CD4-positive, alpha-beta T cell treated with Interleukin-4 for 1 hour (primary cell): ENCODE results near the gene MORN4.
"Not testable (repeated sequence)": the region's sequence is repeated elsewhere in the genome, so short reads cannot be mapped to it uniquely, and the experiment has no call there.

Experiments
- DNase-seq, 2 donors: peaks; one replicate each; pipeline ENCODE4 v3.0.0-alpha.2; 2020 to 2022

MORN4 gene

DNA sequence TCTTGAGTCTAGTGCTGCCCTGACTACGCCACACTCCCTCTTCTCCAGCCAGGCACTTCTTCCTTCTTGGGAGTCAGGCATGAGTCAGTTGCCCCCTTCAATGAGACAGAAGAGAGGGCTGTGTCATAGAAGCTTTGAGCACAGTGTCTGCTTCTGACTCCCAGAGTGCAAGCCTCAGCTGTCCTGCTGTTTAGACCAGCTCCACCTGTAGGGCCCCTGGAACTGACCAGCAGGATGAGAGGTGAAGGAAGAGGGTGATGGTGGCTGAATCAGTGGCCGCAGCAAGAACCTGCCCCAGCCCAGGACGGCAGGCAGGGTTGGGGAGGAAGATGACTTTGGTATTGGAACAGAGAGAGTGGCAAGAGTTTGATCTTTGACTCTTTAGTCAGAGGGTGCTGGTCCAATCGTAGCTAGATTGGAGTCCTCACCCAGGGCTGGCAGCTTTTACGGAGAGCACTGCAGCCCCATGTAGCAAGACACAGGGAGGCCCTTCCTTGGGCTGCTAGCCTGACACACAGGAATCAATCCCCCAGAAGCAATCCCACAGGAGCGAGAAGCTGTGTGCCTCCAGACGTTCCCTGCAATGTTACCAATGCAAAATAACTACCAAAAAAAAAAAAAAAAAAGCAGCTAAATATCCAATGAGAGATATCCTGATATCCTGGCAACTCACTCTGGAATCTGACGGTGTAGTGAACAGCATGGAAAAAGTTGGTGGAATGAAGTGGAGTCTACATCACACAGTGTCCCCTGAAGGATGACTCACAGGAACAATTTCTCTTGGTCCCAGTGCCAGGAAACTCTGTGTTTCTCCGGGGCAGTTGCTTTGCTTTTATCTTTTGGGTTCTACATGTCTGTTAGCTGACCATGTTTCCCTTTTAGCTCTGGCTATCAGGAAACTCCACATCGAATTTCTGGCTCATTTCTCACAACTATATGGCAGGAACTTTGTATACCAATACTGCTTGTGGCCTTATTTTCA is 36.9 kb downstream of the MORN4 start:
- no peak for DNase-seq

DNA sequence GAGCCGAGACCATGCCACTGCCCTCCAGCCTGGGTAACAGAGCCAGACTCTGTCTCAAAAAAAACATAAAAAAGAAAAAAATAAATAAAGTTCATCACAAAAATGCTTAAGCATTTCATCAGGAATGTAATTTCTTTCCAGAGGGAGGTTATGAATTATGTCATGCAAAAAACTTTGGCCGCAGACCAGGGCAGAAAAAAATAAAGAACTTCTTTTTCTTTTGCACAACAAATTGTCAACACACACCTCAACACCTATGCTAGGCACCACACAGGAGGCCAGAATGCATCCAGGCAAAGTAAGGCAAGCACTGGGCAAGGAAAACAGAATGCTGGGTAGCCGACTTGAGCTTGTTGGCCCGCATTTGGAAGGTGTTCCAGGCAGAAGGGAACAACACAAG is 39.9 kb downstream of the MORN4 start:
- DNase-seq: no peak

DNA sequence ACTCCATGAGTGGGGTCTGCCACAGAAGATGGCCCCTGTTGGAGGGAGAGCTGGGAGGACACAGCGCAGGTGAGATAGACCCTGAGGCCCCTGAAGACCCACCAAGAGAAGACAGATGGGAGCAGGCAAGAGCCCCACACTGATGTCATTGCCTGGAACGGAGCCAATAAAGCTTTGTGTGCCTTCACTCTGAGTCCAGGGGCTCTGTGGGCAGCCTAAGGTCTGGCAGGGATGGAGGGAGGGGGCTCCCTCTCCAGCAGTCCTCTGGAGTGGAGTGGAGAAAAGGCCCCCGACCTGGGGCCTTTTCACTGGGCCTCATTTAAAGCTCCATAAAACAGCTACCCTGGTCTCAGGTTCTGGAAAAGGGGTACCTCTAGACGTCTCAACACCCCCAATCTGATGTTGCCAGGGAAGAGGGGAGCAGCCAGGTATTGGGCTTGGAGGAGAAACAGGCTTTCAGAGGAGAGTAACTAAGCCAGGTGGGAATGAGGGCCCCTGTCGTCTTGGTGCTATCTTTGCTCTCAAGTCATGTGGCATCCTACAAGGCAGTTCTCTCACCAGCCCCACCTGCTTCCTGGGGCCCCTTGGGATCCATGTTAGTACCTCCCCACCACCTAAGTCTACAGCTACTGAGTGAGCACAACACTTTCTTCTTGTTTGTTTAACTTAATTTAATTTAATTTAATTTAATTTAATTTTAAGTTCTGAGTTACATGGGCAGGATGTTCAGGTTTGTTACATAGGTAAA is 42.4 kb downstream of the MORN4 start:
- no peak for DNase-seq

DNA sequence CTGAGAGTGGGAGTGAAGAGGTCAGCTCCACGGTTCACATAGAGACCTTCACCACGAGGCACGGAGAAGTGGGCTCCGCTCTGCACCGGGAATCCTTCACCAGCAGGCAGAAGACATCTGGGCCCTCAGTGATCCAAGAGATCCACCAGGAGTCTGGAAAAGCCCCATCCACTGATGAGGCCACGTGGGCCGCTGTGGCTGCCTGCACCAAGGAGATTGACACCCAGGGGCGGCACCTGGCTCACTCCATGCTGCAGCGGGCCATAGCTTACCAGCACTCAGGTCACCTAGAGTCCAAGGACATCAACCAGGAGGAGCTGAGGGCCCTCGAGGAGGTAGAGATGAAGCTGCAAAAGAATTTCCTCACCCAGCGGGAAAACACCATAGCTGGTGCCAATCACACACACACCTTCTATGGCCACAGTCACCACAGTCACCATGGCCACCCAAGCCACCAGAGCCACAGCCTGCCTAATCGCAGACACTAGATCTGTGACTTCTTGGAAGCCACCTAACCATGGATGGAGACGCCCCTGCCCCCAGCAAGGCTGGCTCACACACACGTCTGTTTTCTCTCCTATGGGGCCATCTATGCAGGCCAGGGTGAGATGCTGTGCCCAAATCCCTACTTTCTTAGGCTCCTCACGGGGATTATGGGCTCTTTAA is 43.1 kb downstream of the MORN4 start:
- DNase-seq: peak; percentile 10 to 14

DNA sequence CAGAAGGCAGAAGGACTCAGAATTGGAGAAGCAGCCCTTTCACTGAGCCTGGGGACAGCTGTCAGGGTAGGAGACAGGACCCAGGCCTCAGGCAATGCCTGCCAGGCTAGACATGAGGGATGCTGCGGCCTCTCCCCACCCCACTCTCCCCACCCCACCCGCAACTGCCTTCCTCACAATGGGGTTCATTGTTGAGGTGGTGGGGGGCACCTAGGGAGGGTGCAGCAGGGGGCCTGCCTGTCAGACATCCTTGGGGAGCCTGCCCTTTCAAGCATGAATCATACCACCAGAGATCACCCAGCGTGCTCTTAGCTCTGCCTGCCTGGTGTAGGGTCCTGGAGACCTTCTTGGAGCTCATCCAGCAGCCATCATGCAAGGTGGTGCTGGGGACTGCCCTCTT is 43.8 kb downstream of the MORN4 start, which contains the start of gene C10orf62:
Gene C10orf62, plus strand, starts transcription at position 243 of the 400 bp plus-strand sequence. CDS start 177 bp downstream, outside the sequence.
- no peak for DNase-seq

DNA sequence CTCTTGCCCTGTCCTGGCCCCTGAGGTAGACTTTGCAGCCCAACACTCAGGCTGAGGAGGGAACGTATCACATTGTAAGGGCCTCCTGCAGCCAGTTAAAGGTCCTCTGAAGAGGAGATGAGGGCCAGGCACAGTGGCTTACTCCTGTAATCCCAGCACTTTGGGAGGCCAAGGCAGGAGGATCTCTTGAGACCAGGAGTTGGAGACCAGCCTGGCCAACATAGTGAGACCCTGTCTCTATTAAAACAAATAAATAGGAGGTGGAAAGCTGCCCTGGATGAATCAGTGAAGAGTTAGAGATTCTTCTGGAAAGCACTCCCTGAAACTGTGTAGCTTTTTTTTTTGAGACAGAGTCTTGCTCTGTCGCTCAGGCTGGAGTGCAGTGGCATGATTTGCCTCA is 46.1 kb downstream of the MORN4 start:
- no peak for DNase-seq

DNA sequence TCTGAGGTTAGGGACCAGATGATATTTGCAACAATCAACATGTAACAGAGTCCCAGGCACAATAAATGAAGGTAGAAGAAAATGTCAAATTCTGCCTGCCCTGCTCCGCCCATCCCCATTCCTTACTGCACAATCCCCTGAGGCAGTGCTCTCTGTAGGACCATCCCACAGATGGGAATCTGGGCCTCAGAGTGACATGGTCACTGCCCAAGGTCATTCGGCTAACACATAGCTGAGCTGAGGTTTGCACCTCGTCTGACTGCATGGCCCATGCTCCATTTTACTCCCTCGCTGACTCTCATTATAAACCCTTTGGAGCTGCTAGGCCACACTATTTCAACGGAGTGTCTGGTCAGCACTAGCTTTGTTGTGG is 47.9 kb downstream of the MORN4 start:
- no peak for DNase-seq

DNA sequence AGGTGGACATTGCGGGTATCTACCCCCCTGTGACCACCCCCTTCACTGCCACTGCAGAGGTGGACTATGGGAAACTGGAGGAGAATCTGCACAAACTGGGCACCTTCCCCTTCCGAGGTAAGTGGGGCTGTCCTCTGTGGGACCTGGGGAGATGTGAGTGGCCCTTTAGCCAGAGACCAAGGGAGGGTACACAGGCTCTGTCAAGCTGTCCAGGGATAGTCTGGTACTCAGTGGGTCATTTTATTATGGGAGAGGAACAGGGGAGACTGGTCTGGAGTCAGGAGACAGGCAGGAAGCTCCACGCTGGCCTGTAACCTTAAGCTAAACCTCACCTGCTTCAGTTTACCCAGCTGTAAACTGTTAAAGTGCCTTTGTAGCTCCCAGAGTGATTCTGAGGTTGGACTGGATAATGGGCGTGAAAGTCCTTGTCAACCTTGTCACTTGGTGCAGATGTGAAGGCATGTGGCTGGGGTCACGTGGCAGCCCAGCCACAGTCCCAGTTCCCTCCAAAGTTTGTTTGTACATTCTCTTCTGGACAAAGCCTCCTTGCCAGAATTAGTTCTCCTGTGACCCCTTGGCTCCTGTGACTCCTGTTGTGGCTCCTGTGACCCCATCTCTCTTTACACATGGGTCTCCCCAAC is 48.4 kb downstream of the MORN4 start:
- no peak for DNase-seq

DNA sequence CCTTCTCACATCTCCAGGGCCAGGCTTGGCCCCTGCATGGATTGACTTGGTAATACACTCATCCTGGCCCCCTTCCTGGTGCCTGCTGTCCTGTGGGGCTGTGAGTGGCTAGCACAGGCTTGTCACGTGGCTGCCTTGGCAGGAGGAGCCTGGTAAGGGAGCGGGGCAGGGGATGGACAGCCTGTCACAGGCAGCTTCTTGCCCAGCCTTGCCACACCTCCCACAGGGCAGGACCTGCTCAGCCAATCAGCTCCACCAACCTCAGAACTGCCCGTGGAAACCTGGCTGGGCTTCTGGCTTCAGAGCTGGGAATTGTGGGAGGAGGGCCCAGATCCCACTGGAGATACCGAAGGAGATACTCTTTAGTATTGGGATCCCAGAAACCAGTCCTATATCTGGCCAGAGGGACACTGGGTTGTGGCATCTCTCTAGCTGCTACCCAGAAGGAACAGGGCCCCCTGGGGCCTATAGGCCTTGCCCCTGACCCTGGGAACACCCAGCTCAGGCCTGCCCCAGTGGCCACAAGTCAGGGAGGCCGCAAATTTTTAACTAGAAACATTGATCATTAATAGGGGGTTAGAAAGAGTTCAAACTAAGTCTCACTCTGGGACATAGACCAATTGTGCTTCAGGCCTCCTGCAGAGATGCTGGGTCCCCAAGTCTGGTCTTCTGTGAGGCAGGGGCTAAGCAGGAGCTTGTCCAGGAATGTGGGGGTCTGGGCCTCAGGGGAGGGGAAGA is 49.1 kb downstream of the MORN4 start, which contains the start of gene HOGA1:
Gene HOGA1, plus strand, starts transcription at position 330 of the 738 bp plus-strand sequence. Its CDS starts 315 bp downstream, at position 645.
- DNase-seq: no peak

DNA sequence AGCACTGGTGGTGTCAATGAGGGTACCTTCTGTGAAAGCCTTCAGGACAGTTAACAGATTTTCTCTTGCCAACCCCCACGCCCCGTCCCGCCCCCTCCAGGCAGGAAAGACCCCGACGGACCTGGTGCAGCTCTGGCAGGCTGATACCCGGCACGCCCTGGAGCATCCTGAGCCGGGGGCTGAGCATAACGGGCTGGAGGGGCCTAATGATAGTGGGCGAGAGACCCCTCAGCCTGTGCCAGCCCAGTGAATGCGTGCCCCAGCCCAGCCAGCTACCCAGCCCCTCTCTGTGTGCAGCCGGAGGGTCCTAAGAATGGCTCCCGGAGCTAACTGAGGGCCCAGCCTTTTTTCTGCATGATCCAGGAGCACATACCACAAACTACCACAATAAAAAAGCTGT is 49.8 kb downstream of the MORN4 start:
- DNase-seq: no peak

DNA sequence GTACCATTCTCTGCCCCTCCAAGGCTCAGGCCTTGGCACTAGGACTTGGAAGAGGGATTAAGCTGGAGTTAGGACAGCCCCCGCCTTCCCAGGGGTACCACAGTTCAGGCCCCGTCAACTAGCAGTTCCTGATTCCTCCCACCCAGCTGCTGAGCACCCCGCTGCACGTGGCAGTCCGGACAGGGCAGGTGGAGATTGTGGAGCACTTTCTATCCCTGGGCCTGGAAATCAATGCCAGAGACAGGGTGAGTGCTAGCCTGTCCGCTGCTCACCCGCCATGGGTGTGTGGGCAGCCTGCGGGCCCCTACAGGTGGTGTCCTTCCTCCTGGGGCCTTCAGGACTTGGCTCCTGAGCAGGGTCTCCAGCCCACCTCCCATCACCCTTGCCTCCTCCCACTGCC is 51.1 kb downstream of the MORN4 start:
- DNase-seq: no peak

DNA sequence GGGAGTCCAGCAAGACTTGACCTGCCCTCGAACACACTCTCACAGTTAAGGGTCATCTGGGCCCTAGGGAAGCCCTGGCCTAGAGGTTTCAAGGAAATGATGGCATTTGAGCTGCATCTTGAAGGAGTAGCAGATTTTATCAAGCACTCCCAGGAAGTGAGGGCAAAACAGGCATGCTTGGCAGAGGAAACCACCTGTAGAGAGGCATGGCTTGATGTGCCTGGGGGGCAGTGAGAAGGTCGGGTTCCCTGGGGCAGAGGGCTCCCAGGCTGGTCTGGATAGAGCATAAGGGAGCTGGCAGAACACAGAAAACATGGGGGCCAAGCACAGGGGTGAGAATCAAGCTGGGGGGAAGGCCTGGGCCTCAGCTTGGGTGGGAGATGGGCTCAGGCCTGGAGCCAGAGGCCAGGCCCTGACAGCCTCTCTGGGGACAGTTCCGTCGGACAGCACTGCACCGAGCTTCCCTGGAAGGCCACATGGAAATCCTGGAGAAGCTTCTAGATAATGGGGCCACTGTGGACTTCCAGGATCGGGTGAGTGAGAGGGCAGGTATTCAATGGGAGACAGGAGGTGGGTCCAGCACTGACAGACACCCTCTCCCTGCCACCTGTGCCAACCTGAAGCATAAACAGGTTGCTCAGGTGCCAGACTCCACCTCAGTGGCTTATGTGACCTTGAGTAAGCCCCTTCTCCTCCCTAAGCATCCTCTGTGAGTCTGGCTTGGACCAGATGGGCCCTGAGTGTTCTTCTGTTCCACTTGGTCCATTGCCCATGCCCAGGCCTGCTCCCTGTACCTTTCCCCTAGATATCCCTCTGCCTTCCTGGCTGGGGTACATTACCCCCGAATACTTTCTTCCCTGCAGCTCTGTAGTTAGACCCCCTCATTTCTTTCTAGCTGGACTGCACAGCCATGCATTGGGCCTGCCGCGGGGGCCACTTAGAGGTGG is 52.6 kb downstream of the MORN4 start:
- DNase-seq: no peak

DNA sequence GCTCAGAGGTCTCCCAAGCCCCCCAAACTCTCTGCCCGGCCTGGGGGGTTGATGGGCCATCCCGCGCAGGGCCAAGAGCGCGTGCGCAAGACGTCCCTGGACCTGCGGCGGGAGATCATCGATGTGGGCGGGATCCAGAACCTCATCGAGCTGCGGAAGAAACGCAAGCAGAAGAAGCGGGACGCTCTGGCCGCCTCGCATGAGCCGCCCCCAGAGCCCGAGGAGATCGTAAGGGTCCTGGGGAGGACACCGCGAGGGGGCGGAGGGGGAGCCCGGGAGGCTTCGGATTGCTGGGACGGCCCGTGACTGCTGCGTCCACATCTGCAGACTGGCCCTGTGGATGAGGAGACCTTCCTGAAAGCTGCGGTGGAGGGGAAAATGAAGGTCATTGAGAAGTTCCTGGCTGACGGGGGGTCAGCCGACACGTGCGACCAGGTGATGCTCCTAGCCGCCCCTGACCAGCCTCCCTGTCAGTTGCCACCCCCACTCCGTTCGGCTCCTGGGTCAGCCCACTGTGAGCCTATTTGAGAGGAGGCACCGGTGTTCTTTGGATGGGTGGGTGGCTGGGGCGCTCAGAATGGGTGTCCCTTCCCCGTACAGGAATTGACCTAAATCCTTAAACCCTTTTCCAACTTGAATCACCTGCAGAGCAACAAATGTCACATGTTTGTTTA is 55.0 kb downstream of the MORN4 start:
- DNase-seq: no peak

DNA sequence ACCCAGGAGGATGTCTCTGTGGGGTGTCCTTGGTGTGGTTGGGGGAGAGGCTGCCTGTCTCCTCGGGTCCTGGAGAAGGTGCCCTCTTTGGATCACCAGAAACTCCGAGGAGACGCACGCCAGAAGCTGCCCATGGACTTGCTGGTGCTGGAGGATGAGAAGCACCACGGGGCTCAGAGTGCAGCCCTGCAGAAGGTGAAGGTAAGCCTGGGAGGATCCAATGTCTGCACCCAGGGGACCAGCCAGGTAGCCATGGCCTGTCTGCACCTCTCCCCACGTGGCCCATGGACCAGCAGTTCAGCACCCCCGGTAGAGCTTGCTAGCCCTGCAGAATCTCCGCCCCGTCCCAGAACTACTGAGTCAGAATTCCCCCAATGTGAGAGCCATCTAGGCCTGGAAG is 55.6 kb downstream of the MORN4 start:
- no peak for DNase-seq

DNA sequence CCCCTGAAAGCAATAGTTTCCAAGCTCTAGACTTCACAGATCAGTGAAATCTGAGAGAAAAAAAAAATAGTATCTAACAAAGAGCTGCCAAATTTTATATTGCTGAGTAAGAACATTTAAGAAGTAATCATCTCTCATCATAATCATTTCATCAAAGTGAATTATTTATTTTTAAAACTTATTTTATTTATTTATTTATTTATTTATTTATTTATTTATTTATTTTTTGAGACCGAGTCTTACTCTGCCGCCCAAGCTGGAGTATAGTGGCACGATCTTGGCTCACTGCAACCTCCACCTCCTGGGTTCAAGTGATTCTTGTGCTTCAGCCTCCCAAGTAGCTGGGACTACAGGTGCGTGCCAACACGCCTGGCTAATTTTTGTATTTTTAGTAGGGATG is 56.8 kb downstream of the MORN4 start:
- DNase-seq: not testable (repeated sequence)

DNA sequence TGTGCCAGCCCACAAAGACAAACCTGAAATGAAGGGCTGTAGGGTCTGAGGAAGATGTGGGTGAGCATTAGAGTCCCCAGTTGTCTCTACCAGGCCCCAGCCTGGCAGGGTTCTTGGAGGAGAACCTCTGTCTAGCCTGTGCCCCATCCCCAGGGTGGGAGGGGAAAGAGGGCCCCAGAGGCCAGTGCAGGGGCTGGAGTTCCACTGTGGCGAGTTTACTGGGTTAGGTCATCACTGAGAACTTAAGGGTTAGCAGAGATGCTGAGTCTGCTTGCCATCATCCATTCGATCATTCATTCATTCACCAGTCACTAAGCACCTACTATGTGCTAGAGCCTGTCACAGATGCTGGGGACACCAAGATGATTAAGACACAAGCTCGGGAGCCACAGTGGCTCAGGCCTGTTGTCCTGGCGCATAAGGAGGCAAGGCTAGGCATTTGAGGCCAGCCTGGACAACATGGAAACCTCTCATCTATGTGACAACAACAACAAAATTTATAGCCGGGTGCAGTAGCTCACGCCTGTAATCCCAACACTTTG is 58.1 kb downstream of the MORN4 start:
- DNase-seq: no peak

DNA sequence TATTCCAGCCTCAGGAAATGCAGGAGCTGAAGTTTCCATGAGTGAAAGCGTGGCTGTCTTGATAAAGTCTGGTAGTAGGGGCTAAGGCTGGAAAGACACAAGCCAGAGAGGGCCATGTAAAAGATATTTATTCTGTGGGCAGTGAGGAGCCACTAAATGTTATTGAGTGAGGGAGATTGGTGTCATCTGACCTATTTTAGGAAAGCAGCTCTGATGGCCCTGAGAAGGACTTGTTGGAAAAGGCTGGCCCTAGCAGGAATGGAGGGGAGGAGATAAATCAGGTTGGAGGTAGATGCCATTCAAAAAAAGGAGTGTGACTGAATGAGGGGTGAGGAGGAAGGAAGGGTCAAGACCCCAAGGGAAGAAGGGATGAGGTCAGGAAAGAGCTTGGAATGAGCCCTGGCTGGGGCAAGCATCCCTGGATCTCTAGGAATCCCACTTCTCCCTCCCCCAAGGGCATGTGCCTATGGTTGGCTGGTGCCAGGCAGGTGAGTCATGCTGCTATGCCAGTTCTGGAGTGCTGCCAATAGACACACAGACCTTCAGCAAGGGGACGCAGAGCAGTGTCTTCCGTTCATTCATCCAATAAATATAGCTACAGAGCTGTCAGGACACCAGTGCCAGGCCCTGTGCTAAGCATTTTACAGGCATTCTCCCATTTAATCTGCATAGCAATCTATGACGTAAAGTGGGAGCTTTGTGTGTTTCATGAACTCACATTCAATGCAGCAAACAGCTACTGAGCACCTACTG is 58.8 kb downstream of the MORN4 start:
- DNase-seq: no peak

DNA sequence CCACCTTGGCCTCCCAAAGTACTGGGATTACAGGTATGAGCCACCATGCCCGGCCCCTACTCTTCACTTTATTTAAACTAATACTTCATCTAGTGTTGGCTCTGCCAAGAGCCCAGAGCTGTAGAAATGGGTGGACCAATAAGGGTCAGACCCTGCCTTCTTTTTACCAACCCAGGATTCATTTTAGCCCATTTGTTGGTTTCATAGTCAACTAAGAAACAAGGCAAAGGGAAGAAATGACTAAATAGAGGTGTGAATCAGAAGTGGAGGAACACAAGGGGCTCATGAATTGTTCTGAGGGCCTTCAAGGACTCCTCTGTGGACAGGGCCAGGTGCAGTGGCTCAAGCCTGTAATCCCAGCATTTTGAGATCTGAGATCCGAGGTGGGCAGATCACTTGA is 59.6 kb downstream of the MORN4 start:
- DNase-seq: no peak

DNA sequence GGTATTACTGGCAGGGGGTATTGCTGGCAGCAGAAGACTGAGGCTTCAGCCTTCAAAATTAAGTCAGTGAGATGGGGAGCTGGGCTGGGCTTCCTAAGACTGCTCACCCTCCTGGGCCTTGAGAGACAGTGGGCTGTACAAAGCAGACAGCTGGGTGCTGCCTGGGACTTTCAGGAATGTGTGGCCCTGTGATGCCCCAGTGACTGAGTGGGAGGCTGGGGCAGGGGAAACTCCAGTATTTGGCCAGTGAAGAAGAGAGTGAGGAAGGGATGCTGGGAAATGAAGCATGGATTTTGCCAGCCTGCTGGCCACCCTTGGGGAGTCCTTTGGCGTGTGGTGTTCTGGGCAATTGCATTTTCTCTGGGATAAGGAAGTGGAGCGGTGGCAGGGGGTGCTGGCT is 60.3 kb downstream of the MORN4 start:
- no peak for DNase-seq
